Glomerular visceral epithelial cell (primary cell): ENCODE data around the gene SUSD1.

Source experiments
- DNase-seq: peaks from one replicate; pipeline ENCODE4 v3.0.0-alpha.2; 2016; ENCODE audit errors: extremely low spot score

The SUSD1 gene

DNA sequence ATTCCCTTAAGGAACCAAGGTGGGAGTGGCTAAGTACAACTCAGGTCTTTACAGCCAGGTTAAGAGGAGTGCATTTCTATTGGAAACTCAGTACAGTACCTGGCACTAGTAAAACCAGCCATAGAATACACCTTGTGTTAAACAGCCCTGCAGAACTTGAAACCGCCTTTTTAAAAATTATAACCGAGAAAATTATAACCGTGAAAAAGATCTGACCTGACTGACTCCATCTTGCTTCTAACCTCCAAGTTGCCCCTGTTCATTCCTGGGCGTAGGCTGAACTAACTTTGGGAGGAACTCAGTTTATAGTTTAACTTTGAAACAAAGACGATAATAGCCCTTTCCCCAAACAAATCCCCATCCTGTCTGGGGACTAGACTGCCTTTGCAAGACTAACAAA lies 132.3 kb downstream of the SUSD1 start:
- DNase-seq, result no peak

DNA sequence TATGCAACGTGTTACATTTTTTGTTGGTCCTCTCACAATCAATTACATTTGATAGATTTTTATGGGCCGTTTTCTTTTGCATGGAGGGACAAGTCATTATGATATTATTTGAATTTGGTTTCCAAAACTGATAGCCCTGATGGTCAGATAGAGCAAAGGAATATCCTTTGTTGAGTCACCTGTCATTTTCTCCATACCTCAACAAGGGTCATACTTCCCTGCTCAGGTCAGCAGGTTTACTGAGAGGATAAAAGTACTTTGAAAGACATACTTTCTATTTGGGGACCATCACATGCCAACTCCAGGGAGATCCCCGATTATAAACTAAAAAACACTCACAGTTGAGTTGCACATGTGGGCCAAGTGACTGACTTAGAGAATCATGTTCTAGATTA lies 132.9 kb downstream of the SUSD1 start:
- no peak for DNase-seq

DNA sequence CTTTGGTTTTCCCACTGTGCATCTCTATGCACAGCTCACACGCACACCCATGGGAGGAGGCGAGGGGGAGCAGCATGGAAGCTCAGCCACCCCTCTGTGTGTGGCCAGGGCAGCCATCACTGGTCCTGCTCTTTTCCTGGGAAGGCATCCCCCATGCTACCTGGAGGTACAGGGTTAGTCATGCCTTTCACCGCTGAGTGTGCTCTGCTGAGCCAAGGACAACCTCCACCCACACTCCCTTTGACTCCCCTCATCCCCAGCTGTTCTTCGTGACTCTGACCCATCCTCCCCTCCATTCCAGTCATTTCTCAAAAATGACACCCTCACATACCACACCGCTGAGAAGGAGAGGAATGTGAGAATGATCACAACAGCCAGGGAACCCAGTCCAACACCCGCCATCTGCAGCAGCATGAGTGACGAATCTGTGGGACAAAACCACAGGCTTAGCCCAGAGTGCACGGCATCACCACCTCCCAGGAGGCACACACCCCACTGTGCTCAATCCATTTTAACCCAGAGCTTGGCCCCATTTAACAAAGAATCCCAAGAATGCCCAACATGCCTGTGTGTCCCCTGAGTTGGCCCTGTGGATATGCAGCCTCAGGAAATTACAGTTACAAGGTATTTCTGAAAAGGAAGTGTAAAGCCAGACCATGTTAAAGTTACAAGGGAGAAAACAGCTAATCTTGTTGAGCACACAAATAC lies 133.4 kb downstream of the SUSD1 start:
- peak; percentile 100 for DNase-seq

DNA sequence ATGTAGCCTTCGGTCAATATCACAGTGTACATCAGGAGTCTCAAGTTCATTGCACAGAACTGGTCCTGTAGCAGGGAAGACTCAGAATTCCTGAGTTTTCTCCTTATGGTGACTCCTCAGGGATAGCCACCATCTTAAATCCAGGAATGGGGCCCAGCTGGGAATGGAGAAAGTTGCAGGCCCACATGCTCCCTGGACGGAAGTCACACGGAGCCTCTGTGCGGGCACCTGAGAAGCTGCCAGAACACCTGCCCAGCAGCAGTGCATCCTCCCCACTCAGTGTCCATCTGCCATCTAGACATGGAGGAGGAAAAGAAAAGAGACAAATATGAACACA lies 133.9 kb downstream of the SUSD1 start:
- no peak for DNase-seq

DNA sequence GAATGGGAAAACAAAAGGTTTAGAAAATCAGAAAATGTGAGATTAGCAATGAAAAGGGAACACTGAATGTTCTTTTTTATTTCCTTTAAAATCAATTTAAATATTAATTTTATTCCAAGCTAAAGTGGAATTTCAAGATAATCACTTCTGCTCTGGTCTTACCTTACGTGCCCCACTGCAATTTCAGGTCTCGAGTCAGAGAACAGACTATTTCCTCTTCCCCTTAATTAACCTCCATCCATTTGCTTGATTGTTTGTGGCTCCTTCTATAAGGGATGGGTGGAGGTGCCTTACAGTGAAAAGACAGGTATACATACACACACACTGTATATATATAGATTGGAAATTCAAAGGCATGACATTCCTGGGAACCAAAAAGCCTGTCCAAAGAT lies 137.1 kb downstream of the SUSD1 start:
- peak; percentile 31 for DNase-seq

DNA sequence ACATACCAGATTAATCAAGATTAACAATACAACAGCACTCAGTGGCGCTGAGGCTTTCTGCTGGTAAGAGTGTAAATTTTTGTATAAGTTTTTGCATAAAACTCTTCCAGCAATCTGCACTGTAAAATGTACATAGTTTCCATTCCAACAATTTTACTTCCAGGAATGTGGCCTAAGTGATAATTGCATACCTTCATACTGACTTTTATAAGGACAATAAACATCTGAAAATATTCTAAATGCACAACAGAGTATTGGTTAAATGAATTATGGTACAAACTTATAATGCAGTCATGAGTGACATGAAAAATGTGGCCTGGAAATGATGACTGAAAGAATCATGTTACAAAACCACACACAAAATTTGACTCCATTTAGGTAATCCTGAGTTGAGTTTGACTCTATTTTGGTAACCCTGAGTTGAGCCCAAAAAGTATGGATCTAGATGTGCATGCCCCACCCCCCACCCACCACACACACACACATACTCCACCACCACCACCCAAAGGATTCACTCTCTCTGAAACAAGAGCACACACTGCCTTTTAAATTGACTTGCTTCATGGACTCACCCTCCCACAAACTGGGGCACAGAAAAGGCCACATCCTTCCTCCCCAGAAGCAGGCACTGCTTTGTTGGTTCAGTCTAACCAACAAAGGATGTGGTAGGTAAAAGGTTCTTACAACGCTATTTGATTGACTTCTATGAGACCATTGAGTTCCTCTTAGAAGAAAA lies 137.6 kb downstream of the SUSD1 start:
- peak; percentile 94 for DNase-seq

DNA sequence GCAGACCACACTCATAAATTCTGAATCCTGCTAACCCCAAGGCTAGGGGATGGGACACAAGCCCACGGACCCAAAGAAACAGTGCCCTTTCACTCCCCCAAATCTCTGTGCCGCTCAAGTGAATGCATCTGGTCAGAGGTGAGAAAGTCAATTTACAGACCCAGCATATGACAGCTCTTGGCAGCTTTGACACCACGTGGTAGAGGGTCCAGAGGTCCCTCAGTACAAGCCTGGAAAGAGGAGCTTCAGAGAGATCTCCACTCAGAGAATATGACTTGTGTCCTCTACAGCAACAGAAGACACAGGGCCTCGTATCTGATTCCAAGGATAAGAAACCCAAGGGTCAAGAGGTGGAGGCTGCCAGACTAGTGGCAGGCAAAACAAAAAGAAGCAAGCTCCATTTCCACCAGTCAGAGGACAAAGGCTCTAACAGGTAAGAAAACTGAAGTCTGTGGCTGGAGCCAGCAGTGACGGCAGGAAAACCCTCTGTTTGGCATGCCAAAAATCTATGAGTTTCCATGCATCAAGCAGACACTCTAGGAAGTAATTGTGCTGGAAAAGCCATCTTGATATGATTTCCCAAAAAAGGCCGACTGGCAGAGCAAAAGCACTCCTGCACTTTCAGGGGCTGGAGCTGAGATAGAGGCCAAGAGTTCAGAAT lies 139.8 kb downstream of the SUSD1 start:
- no peak for DNase-seq

DNA sequence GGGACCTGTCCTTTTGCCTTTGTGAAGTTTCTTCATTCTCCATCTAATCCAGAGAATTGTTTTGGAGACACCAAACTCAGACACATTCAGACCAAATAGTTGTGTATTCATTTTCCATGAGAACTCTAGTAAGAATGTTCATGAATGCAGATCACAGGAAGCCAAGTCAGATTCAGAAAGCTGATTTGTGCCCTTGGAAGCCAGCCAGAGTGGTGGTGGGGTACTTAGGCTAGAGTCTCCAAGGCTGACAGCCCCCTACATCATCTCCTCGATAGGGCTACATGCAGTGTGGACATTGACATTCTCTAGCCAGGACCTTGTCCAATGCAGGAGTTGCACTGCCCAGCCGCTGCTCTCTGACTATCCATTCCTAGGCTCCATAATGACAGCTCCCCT lies 140.9 kb downstream of the SUSD1 start:
- DNase-seq, result no peak

DNA sequence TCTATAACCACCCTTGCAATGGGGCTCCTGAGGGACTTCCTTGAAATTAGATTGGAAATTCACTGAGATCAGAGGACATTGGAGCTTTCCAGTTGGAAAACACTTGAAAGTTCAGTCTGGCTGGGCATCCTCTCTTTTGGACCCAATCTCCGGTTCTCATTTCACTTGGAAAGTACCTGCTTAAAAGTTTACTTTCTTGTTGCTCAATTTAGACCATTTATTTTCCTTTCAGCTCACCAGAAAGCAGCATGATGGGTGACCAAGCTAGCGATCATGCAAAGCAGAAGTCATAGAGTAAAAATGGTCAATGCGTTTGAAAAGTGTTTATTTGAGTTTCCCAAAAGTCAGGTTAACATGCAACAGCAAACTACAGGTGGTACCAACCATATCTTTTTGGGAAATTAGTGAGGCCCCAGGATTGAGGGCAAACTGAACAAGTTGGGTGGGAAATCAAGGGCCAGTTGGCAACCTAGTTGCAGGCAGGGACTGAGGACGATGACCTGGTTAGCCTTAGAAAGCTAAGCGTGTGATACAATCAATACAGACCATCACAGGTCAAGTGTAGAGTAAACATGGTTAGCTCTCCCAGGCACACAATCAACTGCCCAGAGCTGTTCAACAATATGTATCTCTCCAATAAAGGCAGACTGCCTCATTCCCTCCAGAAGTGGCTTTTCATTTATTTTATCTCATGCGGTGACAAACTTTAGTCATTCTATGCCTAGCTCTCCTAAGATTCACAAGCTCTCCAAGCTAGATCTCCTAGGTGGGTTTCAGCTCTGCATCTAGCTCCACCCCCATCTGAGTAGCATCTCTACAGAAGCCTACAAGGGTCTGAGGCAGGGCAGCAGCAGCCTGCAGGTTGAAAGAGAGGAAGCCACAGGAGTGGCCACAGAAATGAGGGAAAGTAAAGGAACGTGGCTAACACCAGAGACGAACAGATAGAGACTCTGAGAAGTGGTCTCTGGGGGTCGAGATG lies 141.6 kb downstream of the SUSD1 start:
- DNase-seq, result no peak

DNA sequence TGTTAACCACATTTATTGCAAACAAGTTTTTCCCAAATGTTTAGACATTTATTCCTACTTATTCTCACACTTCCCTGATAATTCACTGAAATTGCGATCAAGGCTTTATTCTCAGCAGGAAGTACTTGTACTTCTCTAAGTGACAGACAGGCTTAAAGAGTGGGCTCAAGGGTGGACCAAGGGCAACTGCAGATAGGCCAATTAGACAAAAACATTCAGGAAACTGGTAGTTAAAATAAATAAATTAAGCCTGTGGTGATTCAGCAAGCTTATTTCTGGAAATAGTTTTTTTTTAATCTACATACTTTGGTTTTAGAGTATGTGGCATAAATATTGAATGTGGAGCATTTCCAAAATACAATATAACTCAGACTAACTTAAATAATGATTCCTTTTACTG lies 142.4 kb downstream of the SUSD1 start:
- DNase-seq, result no peak

DNA sequence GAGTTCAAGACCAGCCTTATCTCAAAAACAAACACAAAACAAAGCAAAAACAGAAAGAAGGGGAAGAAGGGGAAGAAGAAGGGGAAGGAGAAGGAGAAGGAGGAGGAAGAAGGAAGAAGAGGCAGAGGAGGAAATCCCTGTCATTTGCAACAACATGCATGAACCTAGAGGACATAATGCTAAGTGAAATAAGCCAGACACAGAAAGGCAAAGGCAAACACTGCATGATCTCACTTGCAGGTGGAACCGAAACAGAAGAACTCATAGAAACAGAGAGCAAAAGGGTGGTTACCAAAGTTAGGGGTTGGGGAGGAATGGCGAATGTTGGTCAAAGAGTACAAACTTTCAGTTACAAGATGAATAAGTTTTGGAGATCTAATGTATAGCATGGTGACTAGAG lies 143.1 kb downstream of the SUSD1 start:
- no peak for DNase-seq

DNA sequence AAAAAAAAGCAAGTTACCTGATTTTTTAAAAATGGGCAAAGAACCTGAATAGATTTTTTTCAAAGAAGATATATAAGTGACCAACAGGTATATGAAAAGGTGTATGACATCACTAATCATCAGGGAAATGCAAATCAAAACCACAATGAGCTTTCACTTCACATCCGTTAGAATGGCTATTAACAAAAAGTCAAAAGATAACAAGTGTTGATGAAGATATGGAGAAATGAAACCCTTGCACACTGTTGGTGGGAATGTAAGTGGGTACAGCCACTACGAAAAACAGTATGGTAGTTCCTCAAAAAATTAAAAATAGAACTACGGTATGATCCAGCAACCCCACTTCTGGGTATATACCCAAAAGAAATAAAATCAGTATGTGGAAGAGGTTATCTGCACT lies 143.7 kb downstream of the SUSD1 start:
- no peak for DNase-seq

DNA sequence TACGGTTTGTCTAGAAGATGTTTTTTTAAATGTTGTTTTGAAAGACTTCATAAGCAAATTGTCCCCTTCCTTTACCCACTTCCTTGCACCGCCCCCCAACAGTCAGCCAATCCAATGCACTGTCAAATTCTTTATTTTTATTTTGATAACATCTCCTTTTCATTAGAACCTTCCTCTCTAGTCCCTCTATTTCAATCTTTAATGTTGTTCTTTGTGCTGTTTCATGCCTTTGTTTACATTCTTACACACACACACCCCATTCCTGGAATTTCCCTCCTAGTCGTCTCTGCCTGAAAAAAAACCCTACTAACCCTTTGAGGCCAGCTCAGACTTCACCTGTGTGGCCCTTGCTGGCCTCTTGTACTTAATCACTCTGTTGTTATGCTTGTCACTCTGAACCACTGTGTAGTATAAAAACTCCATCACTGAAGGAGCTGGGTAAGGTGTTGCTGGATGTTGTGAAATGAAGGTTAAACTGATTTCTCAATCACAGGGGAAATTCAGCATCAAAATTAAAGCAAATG lies 145.1 kb downstream of the SUSD1 start:
- DNase-seq, result peak; percentile 79

DNA sequence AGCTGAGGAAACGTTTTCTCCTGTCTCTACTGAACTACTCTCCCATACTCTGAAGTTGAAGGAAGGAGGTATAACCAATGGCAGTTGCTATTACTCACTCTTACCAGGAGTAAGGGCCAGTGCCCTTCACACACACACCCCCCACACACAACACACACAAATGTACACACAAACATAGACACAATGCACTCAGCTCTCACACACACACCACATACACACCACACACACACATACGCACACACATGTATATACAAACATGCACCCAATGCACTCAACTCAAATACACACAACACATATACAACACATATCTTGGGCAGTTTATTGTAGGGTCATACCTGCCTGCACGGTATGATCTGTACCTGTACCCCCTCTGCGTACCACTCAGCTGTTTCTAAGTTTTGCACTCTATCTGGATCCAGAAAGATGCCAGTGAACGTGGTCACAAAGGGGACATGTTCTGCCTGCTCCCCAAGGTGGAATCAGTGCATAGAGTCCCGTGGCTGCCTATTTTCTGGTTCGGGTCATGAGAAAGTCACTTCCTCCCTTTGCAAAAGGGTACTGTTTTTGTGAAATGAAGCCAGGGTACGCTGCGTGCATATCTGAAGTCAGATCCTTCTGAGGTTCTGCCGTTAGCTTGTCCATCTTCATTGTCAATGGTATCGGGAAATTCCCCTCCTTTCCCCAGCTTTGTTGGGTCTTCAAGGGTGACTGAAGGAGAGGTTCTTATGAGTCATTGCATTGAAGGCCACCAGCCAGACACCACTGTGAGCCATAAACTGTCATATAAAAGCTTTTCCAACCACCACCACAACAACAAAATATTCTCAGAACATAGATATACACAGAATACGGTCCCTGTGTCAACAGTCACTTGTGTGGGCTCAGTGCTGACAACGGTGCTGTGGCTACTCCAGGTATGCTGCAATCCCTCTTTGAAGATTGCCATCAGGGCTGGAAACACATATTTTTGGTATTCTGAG lies 146.6 kb downstream of the SUSD1 start:
- DNase-seq, result peak; percentile 96

DNA sequence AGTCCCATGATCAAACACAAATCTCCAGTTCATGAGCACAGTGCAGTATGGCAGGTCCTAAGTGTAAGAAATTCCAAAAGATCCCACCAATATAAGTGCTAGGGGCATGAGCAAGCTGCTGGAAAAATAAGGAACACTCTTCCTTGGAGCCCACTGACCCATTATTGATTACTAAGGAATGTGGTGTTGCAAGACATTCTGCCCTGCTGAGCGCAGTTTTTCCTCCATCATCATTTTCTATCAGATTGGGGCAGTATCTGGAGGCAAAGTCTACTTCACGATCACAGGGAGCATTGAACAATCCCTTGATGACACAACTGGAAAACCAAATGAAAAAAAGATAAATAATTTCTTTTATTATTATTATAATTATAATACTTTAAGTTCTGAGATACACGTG lies 149.2 kb downstream of the SUSD1 start:
- no peak for DNase-seq

DNA sequence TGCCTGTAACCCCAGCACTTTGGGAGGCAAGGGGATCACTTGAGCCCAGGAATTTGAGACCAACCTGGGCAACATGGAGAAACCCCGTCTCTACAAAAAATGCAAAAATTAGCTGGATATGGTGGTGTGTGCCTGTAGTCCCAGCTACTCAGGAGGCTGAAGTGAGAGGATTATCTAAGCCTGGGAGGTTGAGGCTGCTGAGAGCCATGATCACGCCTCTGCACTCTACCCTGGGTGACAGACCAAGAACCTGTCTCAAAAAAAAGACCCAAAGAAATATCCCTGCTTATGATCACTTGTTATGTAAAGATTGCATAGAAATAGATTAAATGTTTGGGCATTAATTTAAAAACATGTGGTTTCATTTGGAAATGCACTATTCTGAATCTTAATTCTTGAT lies 153.4 kb downstream of the SUSD1 start:
- no peak for DNase-seq

DNA sequence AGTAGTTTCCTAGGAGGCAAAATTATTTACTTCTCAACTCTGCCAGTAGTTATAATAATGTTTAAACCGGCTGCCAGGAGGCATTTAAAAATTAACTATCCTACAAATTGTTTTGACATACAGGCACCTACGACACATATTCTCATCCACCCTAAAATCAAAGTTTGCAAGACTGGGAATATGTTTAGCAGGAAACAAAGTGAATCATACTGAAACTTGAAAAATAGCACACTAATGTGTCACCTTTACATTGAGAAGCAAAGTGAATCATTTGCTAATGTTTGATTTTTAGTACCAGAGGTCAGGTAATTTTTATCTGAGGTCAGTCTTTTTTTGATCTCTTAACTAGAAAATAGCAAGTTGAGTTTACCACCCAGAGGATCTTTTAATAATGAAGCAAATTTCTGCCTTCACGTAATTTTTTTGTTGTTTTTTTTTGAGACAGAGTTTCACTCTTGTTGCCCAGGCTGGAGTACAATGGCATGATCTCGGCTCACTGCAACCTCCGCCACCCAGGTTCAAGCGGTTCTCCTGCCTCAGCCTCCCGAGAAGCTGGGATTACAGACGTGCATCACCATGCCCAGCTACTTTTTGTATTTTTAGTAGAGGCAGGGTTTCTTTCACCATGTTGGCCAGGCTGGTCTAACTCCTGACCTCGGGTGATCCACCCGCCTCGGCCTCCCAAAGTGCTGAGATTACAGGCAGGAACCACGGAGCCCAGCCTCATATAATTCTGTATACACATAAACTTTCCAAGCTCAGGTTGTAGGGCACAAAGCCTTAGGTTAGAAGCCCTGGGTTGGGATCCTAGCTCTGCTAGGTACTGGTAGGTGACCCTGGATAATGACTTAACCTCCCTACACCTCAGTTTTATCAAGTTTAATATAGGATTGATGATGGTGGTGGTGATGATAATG lies 154.2 kb downstream of the SUSD1 start:
- peak; percentile 95 for DNase-seq

DNA sequence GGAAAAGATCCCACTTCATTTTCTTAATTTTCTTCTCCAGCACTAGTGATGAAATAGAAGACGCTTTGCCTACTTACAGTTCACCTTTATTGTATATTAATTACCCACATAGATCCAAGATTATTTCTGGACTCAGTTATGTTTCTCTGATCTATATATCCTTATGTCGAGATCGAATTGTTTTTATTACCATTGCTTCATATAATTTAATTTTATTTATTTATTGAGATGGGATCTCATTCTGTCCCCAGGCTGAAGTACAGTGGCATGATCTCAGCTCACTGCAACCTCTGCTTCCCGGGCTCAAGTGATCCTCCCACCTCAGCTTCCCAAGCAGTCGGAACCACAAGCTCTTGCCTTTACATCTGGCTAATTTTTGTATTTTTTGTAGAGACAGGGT lies 157.2 kb downstream of the SUSD1 start:
- DNase-seq, result no peak

DNA sequence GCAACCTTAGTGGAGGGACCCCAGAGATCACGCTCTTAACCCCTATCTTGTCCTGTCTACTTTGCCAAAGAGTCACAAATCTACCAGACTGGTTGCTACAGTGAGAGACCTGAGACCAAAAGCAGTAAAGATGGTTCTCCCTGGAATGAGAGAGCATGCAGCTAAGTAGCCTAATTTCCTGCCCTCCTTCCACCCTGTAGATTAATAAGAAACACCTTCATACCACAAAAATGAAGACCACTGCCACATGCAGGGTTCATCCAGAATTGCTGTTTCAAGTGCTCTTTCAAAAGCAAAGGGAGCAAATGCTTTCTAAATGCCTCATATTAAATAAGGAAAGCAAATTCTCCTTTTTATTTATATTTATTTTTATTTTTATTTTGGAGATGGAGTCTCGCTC lies 159.4 kb downstream of the SUSD1 start:
- DNase-seq, result peak; percentile 52

DNA sequence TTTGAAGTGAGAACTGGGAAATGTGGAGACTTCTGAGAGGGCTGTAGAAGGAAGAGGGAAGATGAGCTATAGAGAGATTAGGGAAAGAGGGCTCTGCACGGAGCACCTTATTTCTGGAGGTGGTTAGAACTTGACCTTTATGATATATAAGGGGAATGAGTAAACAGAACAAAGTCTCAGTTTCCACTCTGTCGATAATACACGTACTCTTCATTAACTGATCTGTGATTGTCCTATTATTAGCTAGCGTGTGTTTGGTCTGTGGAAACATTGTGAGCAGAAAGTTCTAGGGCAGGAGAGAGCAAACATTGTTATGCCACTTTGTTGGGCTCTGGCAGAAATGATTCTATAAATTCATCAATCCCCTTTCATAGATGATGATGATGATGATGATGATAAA lies 159.9 kb downstream of the SUSD1 start:
- DNase-seq, result no peak
